Measurements from ENCODE around the gene PYURF. TPM values are rescaled to one million over a fixed set of nuclear protein-coding genes. Genes with fewer than 3 reads are reported as not detected.

PYURF gene
- total and polyA plus RNA-seq, 9 of the 15 experiments (the other 6 are each of a cell fraction or from before 2014, with no cell fraction given): 22.5 to 199 (median 108) TPM

GRCh38 chr4:88518911-88519310 is 4.7 kb downstream of the PYURF start:
- WGBS (ENCODE audit: insufficient coverage, low coverage, missing lambda C conversion rate): 84% methylated on average over 6 of the region's 6 CpGs
- Histone ChIP-seq H3K79me2 (ENCODE audit: control insufficient read depth, insufficient read depth, low read length) (peaks cover 26% of the 10 kb centered on the region), H4K20me1 (replicated peaks; ENCODE audit: control insufficient read depth, insufficient read depth, low read length) (no peaks in the 10 kb centered on the region; the same call in 1 of the 2 replicates), H2AFZ (ENCODE audit: low read depth, low read length) (no peak overlapping the region), H3K4me3 (no peak overlapping the region), H3K27me3 (ENCODE audit: control insufficient read depth in 2 of 2, insufficient read depth in 2 of 2, low read length in 2 of 2) (no peaks in the 10 kb centered on the region), H3K27ac (ENCODE audit: extremely low read depth, low read depth, low read length) (no peak overlapping the region), H3K36me3 (ENCODE audit: control insufficient read depth, insufficient read depth, low read length) (peaks cover 22% of the 10 kb centered on the region), H3K9me1 (ENCODE audit: control insufficient read depth, insufficient read depth, low read length) (no peaks in the 10 kb centered on the region), H3K4me1 (replicated peaks in 1 of 2; ENCODE audit: control insufficient read depth in 2 of 2, insufficient read depth in 2 of 2, low read length in 2 of 2) (peaks cover 6 to 10% of the 10 kb centered on the region in 2 experiments; a peak in 4 of 5 replicates), H3K9ac (ENCODE audit: insufficient read depth in 1 of 2, low read depth in 2 of 2, low read length in 2 of 2) (no peak overlapping the region), H3K9me3 (replicated peaks; ENCODE audit: control insufficient read depth, insufficient read depth, low read depth, low read length) (no peaks in the 10 kb centered on the region), H3K4me2 (ENCODE audit: insufficient read depth, low read length) (no peak overlapping the region)
- no TSS peak for BruUV-seq (replicated peaks)
- DNase-seq (ENCODE audit: extremely low read depth in 1 of 4, low spot score in 3 of 4): no peak
- in situ Hi-C loops (cut with MboI) (loop anchor here (5.0 to 10.0 kb wide), 3 partner anchors 302 to 664 kb away; no protein-coding TSS in a partner anchor), intact Hi-C loops (cut with micrococcal nuclease) (loop anchor here (5.0 kb wide), 1 partner anchor 667 kb away; no protein-coding TSS in a partner anchor)
- ChIA-PET POLR2A (no interaction called here), CTCF (ENCODE audit: low intra/inter-chr PET ratio) (interaction anchor here (2.1 kb wide), 1 partner anchor 300 kb away, joined by 6 read pairs; no protein-coding TSS in a partner anchor)
- FAIRE-seq: no peak
- no peak for ATAC-seq
- TF ChIP-seq U2AF2 (optimal IDR thresholded peaks at IDR 0.05; ENCODE audit: low read depth, low read length) (no peak), PRMT5 (CRISPR knock-in tag; IDR thresholded peaks at IDR 0.05) (no peak), PATZ1 (CRISPR knock-in tag; IDR thresholded peaks at IDR 0.05; ENCODE audit: borderline replicate concordance) (no peak), NR2C1 (IDR thresholded peaks at IDR 0.05) (no peak), NR2C1 (tag; IDR thresholded peaks at IDR 0.05) (no peak), SRF (CRISPR knock-in tag; IDR thresholded peaks at IDR 0.05) (no peak), ZBTB49 (CRISPR knock-in tag; IDR thresholded peaks at IDR 0.05; ENCODE audit: borderline replicate concordance) (no peak), ZNF12 (CRISPR knock-in tag; IDR thresholded peaks at IDR 0.05) (no peak), SMAD1 (IDR thresholded peaks at IDR 0.05; ENCODE audit: low read depth, low read length, partially characterized antibody) (no peak), CBX1 (IDR thresholded peaks at IDR 0.05; ENCODE audit: low read depth) (no peak), CHAMP1 (IDR thresholded peaks at IDR 0.05) (no peak), TEAD1 (CRISPR knock-in tag; IDR thresholded peaks at IDR 0.05) (no peak), LCOR (CRISPR knock-in tag; IDR thresholded peaks at IDR 0.05) (no peak)
- TF ChIP-seq, protein P1, sequence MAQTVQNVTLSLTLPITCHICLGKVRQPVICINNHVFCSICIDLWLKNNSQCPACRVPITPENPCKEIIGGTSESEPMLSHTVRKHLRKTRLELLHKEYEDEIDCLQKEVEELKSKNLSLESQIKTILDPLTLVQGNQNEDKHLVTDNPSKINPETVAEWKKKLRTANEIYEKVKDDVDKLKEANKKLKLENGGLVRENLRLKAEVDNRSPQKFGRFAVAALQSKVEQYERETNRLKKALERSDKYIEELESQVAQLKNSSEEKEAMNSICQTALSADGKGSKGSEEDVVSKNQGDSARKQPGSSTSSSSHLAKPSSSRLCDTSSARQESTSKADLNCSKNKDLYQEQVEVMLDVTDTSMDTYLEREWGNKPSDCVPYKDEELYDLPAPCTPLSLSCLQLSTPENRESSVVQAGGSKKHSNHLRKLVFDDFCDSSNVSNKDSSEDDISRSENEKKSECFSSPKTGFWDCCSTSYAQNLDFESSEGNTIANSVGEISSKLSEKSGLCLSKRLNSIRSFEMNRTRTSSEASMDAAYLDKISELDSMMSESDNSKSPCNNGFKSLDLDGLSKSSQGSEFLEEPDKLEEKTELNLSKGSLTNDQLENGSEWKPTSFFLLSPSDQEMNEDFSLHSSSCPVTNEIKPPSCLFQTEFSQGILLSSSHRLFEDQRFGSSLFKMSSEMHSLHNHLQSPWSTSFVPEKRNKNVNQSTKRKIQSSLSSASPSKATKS (CRISPR knock-in tag; IDR thresholded peaks at IDR 0.05): no peak

Measured in K562 (cell line).